GM23248 (cell line): ENCODE measurements around the gene PRKAG1. TPM values are rescaled to one million over a fixed set of nuclear protein-coding genes. Genes with fewer than 3 reads are reported as not detected.

Source experiments
- DNase-seq: peaks from one replicate; pipeline ENCODE4 v3.0.0-alpha.2; 2015
- H2AFZ ChIP-seq: fragments of 200-600 bp; sonication (generic); 2 replicates; pipeline ENCODE4 v1.6.1; 2016; ENCODE audit warnings: antibody characterized with exemption
- H3F3A ChIP-seq: fragments of 200-600 bp; sonication (generic); 2 replicates; pipeline ENCODE4 v1.6.1; 2016; ENCODE audit warnings: mild to moderate bottlenecking, antibody characterized with exemption, mixed run types; ENCODE audit not compliant: insufficient read depth
- H3K27ac ChIP-seq: fragments of 200-600 bp; sonication (generic); 2 replicates; pipeline ENCODE4 v1.5.1; 2016; ENCODE audit warnings: mild to moderate bottlenecking
- H3K27me3 ChIP-seq: fragments of 200-600 bp; sonication (generic); replicated peaks from 2 replicates; pipeline ENCODE4 v1.6.1; 2016; ENCODE audit warnings: mild to moderate bottlenecking; ENCODE audit not compliant: insufficient read depth
- H3K36me3 ChIP-seq: fragments of 200-600 bp; sonication (generic); 2 replicates; pipeline ENCODE4 v1.6.1; 2016; ENCODE audit warnings: low read depth, mild to moderate bottlenecking
- H3K4me1 ChIP-seq: fragments of 200-600 bp; sonication (generic); 2 replicates; pipeline ENCODE4 v1.6.1; 2016; ENCODE audit warnings: mild to moderate bottlenecking; ENCODE audit not compliant: insufficient read depth
- H3K4me2 ChIP-seq: fragments of 200-600 bp; sonication (generic); one replicate; pipeline ENCODE4 v1.6.1; 2016; ENCODE audit warnings: mild to moderate bottlenecking; ENCODE audit not compliant: unreplicated experiment
- H3K4me3 ChIP-seq: fragments of 200-600 bp; sonication (generic); 2 replicates; pipeline ENCODE4 v1.5.1; 2016; ENCODE audit warnings: mild to moderate bottlenecking
- H3K79me2 ChIP-seq: fragments of 200-600 bp; sonication (generic); 2 replicates; pipeline ENCODE4 v1.6.1; 2016; ENCODE audit warnings: mild to moderate bottlenecking; ENCODE audit not compliant: insufficient read depth
- H3K9ac ChIP-seq: fragments of 200-600 bp; sonication (generic); 2 replicates; pipeline ENCODE4 v1.6.1; 2016; ENCODE audit warnings: mild to moderate bottlenecking
- H3K9me2 ChIP-seq: fragments of 200-600 bp; sonication (generic); 2 replicates; pipeline ENCODE4 v1.6.1; 2016; ENCODE audit warnings: mixed run types, mild to moderate bottlenecking, moderate library complexity; ENCODE audit not compliant: insufficient read depth
- H3K9me3 ChIP-seq: fragments of 200-600 bp; sonication (generic); one replicate; pipeline ENCODE4 v1.6.1; 2017; ENCODE audit warnings: low read depth
- H4K20me1 ChIP-seq: fragments of 200-600 bp; sonication (generic); 2 replicates; pipeline ENCODE4 v1.6.0; 2016; ENCODE audit not compliant: insufficient read depth
- EZH2 ChIP-seq: fragments of 200-600 bp; sonication (generic); IDR thresholded peaks from 2 replicates; pipeline ENCODE4 v1.6.1; 2018; ENCODE audit warnings: antibody characterized with exemption, mild to moderate bottlenecking; ENCODE audit not compliant: insufficient read depth, poor library complexity, severe bottlenecking
- EZH2phosphoT487 ChIP-seq: fragments of 200-600 bp; sonication (generic); IDR thresholded peaks from 2 replicates; pipeline ENCODE4 v1.6.1; 2018; ENCODE audit warnings: antibody characterized with exemption, moderate library complexity, mild to moderate bottlenecking, low read depth; ENCODE audit not compliant: insufficient read depth
- WGBS, 2 experiments: methylation state at CpG; one replicate each; pipeline ENCODE4 v1.1.6; 2015 to 2017; ENCODE audit warnings: low lambda C conversion rate in 2 of 2, low coverage in 1 of 2; ENCODE audit errors: missing lambda C conversion rate in 2 of 2; 5-methylcytosine and 5-hydroxymethylcytosine counted together
- in situ Hi-C: fragments of 300-500 bp; cut with MboI; formaldehyde crosslinking; loops from 2 replicates; pipeline ENCODE4 v1.15.0; 2020
- polyA plus RNA-seq: library from polyadenylated mRNA; unstranded; fragments of >200 nt; fragmentation: Nextera tagmentation; extraction: Ambion mirVana; gene quantifications from 2 replicates; pipeline ENCODE4 v1.2.1, GENCODE V29; 2016
- total RNA-seq: library from RNA; depleted of rRNA; stranded (reverse); fragments of >200 nt; shearing (Covaris generic); gene quantifications from 2 replicates; pipeline ENCODE4 v1.2.3, GENCODE V29; 2014

PRKAG1 gene
- total and polyA plus RNA-seq, 2 experiments from 2014 or later = 62.5 to 91.3 TPM

- no peaks in the 10 kb centered on the region for H4K20me1 ChIP-seq
Measured at GRCh38 chr12:49026678-49027480, 8.3 kb upstream of the PRKAG1 start.

GRCh38 chr12:49026101-49026500, 7.5 kb upstream of the PRKAG1 start:
- TF ChIP-seq EZH2 = no peak

More at GRCh38 chr12:49026678-49027480, 8.3 kb upstream of the PRKAG1 start:
- Histone ChIP-seq H2AFZ (no peak overlapping the region), H3K9me2 (no peaks in the 10 kb centered on the region), H3K36me3 (peaks cover 43% of the 10 kb centered on the region), H3K9ac (no peak overlapping the region), H3K4me2 (no peak overlapping the region), H3K4me1 (no peaks in the 10 kb centered on the region), H3F3A (peaks cover 15% of the 10 kb centered on the region; the same call in 1 of the 2 replicates), H3K9me3 (no peaks in the 10 kb centered on the region), H3K27me3 (no peaks in the 10 kb centered on the region), H3K27ac (no peak overlapping the region), H3K4me3 (no peak overlapping the region), H3K79me2 (peaks cover 9% of the 10 kb centered on the region; the same call in 1 of the 2 replicates)
- in situ Hi-C loops = no loop called here
- DNase-seq = no peak
- 92 to 94% methylated on average over 26 of the region's 26 CpGs for WGBS, 2 experiments
- no peak for TF ChIP-seq EZH2
- TF ChIP-seq EZH2phosphoT487 = no peak

GRCh38 chr12:49025463-49025862, 6.9 kb upstream of the PRKAG1 start:
- H3K9ac ChIP-seq = no peak overlapping the region
- TF ChIP-seq EZH2 (no peak), EZH2phosphoT487 (no peak)
- in situ Hi-C loops = no loop called here
- H3K27me3 ChIP-seq = no peaks in the 10 kb centered on the region
- no peaks in the 10 kb centered on the region for H3K9me2 ChIP-seq
- no peaks in the 10 kb centered on the region for H3K9me3 ChIP-seq
- H3K4me2 ChIP-seq = no peak overlapping the region
- H2AFZ ChIP-seq = no peak overlapping the region
- H3K4me3 ChIP-seq = no peak overlapping the region
- DNase-seq = no peak
- peaks cover 9% of the 10 kb centered on the region; the same call in 1 of the 2 replicates for H3K79me2 ChIP-seq
- 97 to 98% methylated on average over 4 of the region's 4 CpGs for WGBS, 2 experiments
- H4K20me1 ChIP-seq = no peaks in the 10 kb centered on the region
- peaks cover 15% of the 10 kb centered on the region; the same call in 1 of the 2 replicates for H3F3A ChIP-seq
- H3K36me3 ChIP-seq = peaks cover 37% of the 10 kb centered on the region
- H3K27ac ChIP-seq = no peak overlapping the region
- H3K4me1 ChIP-seq = no peaks in the 10 kb centered on the region

More at GRCh38 chr12:49026101-49026500, 7.5 kb upstream of the PRKAG1 start:
- Histone ChIP-seq H3K4me1 (no peaks in the 10 kb centered on the region), H3K9ac (no peak overlapping the region), H3K36me3 (peaks cover 39% of the 10 kb centered on the region), H3K27ac (no peak overlapping the region), H2AFZ (no peak overlapping the region), H3K27me3 (no peaks in the 10 kb centered on the region), H3K9me2 (no peaks in the 10 kb centered on the region), H3F3A (peaks cover 15% of the 10 kb centered on the region; the same call in 1 of the 2 replicates), H3K4me2 (no peak overlapping the region), H3K9me3 (no peaks in the 10 kb centered on the region), H4K20me1 (no peaks in the 10 kb centered on the region), H3K79me2 (peaks cover 9% of the 10 kb centered on the region; the same call in 1 of the 2 replicates), H3K4me3 (no peak overlapping the region)
- in situ Hi-C loops = no loop called here
- WGBS, 2 experiments = 94 to 97% methylated on average over 16 to 21 of the region's 21 CpGs
- DNase-seq = no peak

- Histone ChIP-seq H3K4me1 (peaks cover 4% of the 10 kb centered on the region), H3K4me2 (no peak overlapping the region), H3K27me3 (no peaks in the 10 kb centered on the region), H3K9me2 (no peaks in the 10 kb centered on the region), H3K9me3 (no peaks in the 10 kb centered on the region), H4K20me1 (no peaks in the 10 kb centered on the region), H3K79me2 (peaks cover 4% of the 10 kb centered on the region; the same call in 1 of the 2 replicates), H3K4me3 (no peak overlapping the region), H2AFZ (no peak overlapping the region), H3K36me3 (peaks cover 33% of the 10 kb centered on the region), H3K9ac (no peak overlapping the region), H3K27ac (no peak overlapping the region), H3F3A (peaks cover 20% of the 10 kb centered on the region; the same call in 1 of the 2 replicates)
- DNase-seq = no peak
- in situ Hi-C loops = no loop called here
- 85 to 86% methylated on average over 12 of the region's 12 CpGs for WGBS, 2 experiments
- TF ChIP-seq EZH2phosphoT487 = no peak
- no peak for TF ChIP-seq EZH2
Measured at GRCh38 chr12:49024543-49024942, 6.0 kb upstream of the PRKAG1 start.
